ENCODE measurements around the gene SIAH3. TPM values are rescaled to one million over a fixed set of nuclear protein-coding genes. Genes with fewer than 3 reads are reported as not detected.

Gene SIAH3
- total RNA-seq, 1 experiment from 2014 or later, result not detected

- CTCF ChIA-PET, result no interaction called here
- intact Hi-C loops (cut with micrococcal nuclease), result no loop called here
- ATAC-seq (no peak), DNase-seq (ENCODE audit: low read depth, low spot score) (no peak)
- no TSS peak for BruUV-seq (replicated peaks)
- Histone ChIP-seq H3K9me3 (ENCODE audit: control insufficient read depth in 1 of 2, insufficient read depth in 1 of 2, low read depth in 1 of 2, low read length in 2 of 2) (no peaks in the 10 kb centered on the region), H3K9ac (ENCODE audit: low read length) (no peak overlapping the region), H3K4me3 (replicated peaks in 1 of 2; ENCODE audit: low read depth in 1 of 2, low read length in 2 of 2) (no peak overlapping the region), H3K36me3 (ENCODE audit: control insufficient read depth in 1 of 2, insufficient read depth in 2 of 2, low read length in 2 of 2) (no peaks in the 10 kb centered on the region), H3K4me1 (ENCODE audit: control insufficient read depth in 1 of 2, insufficient read depth in 2 of 2, low read length in 2 of 2) (peaks cover 2 to 3% of the 10 kb centered on the region in 2 experiments; a peak in 3 of 4 replicates), H3K9me2 (ENCODE audit: insufficient read depth) (no peaks in the 10 kb centered on the region), H3K27me3 (ENCODE audit: insufficient read depth, low read length) (no peaks in the 10 kb centered on the region), H3K4me2 (ENCODE audit: low read length) (no peak overlapping the region), H4K20me1 (ENCODE audit: insufficient read depth) (no peaks in the 10 kb centered on the region), H3K27ac (ENCODE audit: low read depth, low read length) (no peak overlapping the region), H2AFZ (ENCODE audit: low read depth, low read length, poor library complexity, severe bottlenecking) (no peak overlapping the region), H3K79me2 (ENCODE audit: insufficient read depth, low read length) (no peaks in the 10 kb centered on the region)
- no peak for TF ChIP-seq TCF7L2 (IDR thresholded peaks at IDR 0.05; ENCODE audit: borderline replicate concordance, extremely low read depth, insufficient read depth, insufficient read length)
- TF ChIP-seq EZH2 (IDR thresholded peaks at IDR 0.05), result no peak
- no peak for TF ChIP-seq POLR2A (IDR thresholded peaks at IDR 0.05; ENCODE audit: borderline replicate concordance, extremely low read depth, insufficient read depth, insufficient read length)
- no peak for TF ChIP-seq SIN3A (IDR thresholded peaks at IDR 0.05; ENCODE audit: low read depth)
- TF ChIP-seq EZH2phosphoT487 (IDR thresholded peaks at IDR 0.05; ENCODE audit: borderline replicate concordance), result no peak
- TF ChIP-seq CBX3 (IDR thresholded peaks at IDR 0.05; ENCODE audit: low read depth), result no peak
- TF ChIP-seq CEBPB (IDR thresholded peaks at IDR 0.05; ENCODE audit: low read depth), result no peak
- TF ChIP-seq POLR2AphosphoS5 (IDR thresholded peaks at IDR 0.05; ENCODE audit: low read depth, low read length), result no peak
- TF ChIP-seq JUND (IDR thresholded peaks at IDR 0.05), result no peak
- no peak for TF ChIP-seq SP1 (IDR thresholded peaks at IDR 0.05; ENCODE audit: low read depth)
- TF ChIP-seq FOSL1 (IDR thresholded peaks at IDR 0.05; ENCODE audit: low read depth), result no peak
- TF ChIP-seq RAD21 (IDR thresholded peaks at IDR 0.05; ENCODE audit: low read depth), result no peak
- TF ChIP-seq, protein P1, sequence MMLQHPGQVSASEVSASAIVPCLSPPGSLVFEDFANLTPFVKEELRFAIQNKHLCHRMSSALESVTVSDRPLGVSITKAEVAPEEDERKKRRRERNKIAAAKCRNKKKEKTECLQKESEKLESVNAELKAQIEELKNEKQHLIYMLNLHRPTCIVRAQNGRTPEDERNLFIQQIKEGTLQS (IDR thresholded peaks at IDR 0.05), result no peak
- no peak for TF ChIP-seq ZFX (IDR thresholded peaks at IDR 0.05)
- TF ChIP-seq, protein P2, sequence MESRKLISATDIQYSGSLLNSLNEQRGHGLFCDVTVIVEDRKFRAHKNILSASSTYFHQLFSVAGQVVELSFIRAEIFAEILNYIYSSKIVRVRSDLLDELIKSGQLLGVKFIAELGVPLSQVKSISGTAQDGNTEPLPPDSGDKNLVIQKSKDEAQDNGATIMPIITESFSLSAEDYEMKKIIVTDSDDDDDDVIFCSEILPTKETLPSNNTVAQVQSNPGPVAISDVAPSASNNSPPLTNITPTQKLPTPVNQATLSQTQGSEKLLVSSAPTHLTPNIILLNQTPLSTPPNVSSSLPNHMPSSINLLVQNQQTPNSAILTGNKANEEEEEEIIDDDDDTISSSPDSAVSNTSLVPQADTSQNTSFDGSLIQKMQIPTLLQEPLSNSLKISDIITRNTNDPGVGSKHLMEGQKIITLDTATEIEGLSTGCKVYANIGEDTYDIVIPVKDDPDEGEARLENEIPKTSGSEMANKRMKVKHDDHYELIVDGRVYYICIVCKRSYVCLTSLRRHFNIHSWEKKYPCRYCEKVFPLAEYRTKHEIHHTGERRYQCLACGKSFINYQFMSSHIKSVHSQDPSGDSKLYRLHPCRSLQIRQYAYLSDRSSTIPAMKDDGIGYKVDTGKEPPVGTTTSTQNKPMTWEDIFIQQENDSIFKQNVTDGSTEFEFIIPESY (IDR thresholded peaks at IDR 0.05; ENCODE audit: extremely low read depth, insufficient replicate concordance, low read length), result no peak
- TF ChIP-seq, protein P3, sequence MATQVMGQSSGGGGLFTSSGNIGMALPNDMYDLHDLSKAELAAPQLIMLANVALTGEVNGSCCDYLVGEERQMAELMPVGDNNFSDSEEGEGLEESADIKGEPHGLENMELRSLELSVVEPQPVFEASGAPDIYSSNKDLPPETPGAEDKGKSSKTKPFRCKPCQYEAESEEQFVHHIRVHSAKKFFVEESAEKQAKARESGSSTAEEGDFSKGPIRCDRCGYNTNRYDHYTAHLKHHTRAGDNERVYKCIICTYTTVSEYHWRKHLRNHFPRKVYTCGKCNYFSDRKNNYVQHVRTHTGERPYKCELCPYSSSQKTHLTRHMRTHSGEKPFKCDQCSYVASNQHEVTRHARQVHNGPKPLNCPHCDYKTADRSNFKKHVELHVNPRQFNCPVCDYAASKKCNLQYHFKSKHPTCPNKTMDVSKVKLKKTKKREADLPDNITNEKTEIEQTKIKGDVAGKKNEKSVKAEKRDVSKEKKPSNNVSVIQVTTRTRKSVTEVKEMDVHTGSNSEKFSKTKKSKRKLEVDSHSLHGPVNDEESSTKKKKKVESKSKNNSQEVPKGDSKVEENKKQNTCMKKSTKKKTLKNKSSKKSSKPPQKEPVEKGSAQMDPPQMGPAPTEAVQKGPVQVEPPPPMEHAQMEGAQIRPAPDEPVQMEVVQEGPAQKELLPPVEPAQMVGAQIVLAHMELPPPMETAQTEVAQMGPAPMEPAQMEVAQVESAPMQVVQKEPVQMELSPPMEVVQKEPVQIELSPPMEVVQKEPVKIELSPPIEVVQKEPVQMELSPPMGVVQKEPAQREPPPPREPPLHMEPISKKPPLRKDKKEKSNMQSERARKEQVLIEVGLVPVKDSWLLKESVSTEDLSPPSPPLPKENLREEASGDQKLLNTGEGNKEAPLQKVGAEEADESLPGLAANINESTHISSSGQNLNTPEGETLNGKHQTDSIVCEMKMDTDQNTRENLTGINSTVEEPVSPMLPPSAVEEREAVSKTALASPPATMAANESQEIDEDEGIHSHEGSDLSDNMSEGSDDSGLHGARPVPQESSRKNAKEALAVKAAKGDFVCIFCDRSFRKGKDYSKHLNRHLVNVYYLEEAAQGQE (IDR thresholded peaks at IDR 0.05; ENCODE audit: low read depth), result no peak
- POLR2A ChIA-PET, result interaction anchor here (0.8 kb wide), 1 partner anchor 12 kb away, joined by 3 read pairs; no protein-coding TSS in a partner anchor
- RAD21 ChIA-PET (ENCODE audit: low non-redundant PET in 1 of 2, low total read pairs in 2 of 2, uncharacterized antibody in 2 of 2, unreplicated experiment in 2 of 2), result no interaction called here
Observed at GRCh38 chr13:45828256-45828968, 23.1 kb downstream of the SIAH3 start.
